GM21737 (cell line): ENCODE results near the gene PPP1R3D.
"Not testable (repeated sequence)": the region's sequence is repeated elsewhere in the genome, so short reads cannot be mapped to it uniquely, and the experiment has no call there.

ENCODE experiments used
- ATAC-seq: cut with Tn5 transposase; IDR thresholded peaks from one replicate; pipeline ENCODE4 v1.9.1; 2021; ENCODE audit warnings: mild to moderate bottlenecking, moderate library complexity; ENCODE audit not compliant: unreplicated experiment

PPP1R3D gene, protein sequence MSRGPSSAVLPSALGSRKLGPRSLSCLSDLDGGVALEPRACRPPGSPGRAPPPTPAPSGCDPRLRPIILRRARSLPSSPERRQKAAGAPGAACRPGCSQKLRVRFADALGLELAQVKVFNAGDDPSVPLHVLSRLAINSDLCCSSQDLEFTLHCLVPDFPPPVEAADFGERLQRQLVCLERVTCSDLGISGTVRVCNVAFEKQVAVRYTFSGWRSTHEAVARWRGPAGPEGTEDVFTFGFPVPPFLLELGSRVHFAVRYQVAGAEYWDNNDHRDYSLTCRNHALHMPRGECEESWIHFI

GRCh38 chr20:59940129-59940955 lies at the start of gene PPP1R3D, which contains the start of gene FAM217B:
Gene PPP1R3D (minus strand): TSS chr20:59940305. CDS start chr20:59939931, 374 bp downstream.
Gene FAM217B (plus strand): TSS chr20:59940389. CDS start chr20:59943944, 3,555 bp downstream.
- ATAC-seq: peak; percentile 95

- ATAC-seq: no peak
Observed at GRCh38 chr20:59988141-59988540, 48.0 kb upstream of the PPP1R3D start.

- ATAC-seq: no peak
Observed at GRCh38 chr20:59987135-59987534, 47.0 kb upstream of the PPP1R3D start.

- no peak for ATAC-seq
Observed at GRCh38 chr20:59985864-59986263, 45.8 kb upstream of the PPP1R3D start.

GRCh38 chr20:59985164-59985563 lies 45.1 kb upstream of the PPP1R3D start:
- ATAC-seq: no peak

- ATAC-seq: no peak
Observed at GRCh38 chr20:59984541-59984940, 44.4 kb upstream of the PPP1R3D start.

DNA sequence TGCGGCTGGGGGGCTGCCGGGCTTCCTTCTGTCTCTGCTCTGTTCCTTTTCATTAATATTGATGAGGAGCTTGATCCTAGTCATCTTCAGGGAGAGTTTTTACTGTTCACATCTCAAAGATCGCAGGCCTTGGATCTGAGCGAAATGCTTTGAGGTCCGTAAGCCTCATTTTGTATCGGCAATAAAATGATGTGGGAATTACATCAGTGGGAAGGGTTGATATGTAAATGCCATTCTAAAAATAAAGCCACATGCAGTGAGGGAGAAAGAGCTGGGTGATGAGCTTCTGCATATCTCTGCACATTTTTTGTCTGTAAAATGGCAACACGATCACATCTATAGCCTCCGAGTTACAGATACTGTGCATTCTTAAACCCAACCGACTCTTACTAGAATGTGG lies 43.0 kb upstream of the PPP1R3D start:
- ATAC-seq: no peak

DNA sequence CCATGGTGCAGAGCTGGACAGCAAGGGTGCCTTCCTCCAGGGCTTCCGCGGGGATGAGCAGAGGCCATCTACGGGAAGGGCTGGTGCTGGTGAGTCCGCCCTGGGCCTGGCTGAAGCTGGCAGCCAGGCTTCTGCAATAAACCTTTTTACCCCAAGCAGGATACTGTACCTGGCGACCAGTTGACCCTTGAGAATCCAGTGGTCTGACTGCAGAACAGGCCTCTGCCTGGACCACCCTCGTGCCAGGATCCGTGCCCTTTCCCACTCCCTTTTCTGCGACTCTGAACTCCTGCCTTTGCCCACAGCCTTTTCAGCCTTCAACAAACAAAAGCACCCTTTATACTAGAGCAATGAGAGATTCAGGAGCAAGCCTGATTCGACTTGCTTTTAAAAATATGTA lies 37.0 kb upstream of the PPP1R3D start:
- no peak for ATAC-seq

- ATAC-seq: no peak
Observed at GRCh38 chr20:59976156-59976782, 36.2 kb upstream of the PPP1R3D start.

- no peak for ATAC-seq
Observed at GRCh38 chr20:59972037-59972801, 32.1 kb upstream of the PPP1R3D start.

DNA sequence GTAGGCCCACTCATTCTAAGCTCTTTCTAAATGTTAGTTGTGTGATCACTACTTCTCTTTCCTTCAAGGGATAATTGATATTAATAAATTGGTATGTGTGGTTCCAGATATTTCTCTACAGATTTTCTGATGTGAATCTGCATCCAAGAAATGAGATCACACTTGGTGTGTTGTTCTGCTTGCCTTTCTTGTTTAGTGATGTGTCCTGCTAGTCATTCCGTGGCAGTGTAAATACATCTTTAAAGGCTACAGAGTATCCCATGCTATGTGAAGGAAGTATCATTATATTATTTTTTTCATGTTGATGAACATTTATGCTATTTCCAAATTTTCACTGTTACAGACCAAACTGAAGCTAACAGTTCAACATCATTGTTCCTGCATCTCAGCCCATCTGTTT lies 31.3 kb upstream of the PPP1R3D start:
- no peak for ATAC-seq

DNA sequence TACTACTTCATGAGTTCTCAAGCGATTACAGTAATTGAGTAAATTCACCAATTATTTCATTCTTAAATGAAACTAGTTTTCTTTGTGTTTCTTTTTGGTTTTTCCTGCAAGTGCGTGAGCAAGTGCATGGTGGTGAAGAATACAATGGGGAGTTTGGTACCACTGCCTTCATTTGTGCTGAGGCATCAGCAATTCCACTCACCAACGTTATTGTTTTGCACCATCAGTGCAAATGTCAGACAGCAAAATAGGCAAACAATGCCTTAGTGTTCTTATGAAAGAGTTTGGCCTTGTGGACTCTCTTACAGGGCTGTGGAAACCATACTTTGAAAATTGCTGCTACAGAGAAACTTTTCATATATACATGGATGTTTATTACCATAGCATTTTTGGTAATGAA lies 26.3 kb upstream of the PPP1R3D start:
- ATAC-seq: no peak

- ATAC-seq: no peak
Observed at GRCh38 chr20:59962155-59962554, 22.1 kb upstream of the PPP1R3D start.

GRCh38 chr20:59961423-59961822 lies 21.3 kb upstream of the PPP1R3D start:
- no peak for ATAC-seq

DNA sequence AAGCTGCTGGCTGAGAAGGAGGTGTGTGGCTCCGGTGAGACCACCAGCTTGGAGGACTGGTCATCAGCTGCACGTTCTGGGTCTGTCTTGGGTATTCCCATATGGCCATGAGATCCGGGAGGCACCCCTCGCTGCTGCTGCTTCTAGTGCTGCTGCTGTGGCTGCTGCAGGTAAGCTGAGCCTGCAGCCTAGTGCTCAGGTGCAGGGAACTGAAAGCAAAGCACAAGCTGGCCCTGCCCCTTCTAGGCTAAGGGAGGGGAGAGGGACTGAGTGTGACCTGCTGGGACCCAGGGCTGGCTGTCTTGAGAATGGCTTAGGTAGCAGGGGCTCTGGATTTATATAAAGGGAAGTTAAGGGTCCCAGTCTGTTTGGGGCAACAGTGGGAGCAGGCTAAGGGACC lies 18.5 kb upstream of the PPP1R3D start:
- ATAC-seq: no peak

DNA sequence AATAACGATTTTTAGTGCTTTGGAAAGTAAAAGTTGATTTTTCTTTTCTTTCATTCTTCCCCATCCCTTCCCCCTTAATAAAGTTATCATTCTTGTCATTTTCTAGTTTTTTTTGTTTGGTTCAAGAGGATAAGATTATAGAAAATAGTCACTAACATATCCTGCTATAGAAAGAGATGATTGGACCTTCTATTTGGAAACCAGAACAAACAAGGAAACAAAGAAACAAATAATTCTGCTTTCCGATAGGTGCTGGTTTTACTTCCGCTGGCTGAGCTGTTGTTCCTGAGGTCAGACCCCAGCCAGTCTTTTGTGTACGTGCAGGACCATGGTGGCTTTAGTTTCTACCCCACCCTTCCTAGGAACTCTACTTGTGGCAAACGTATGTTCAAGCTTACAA lies 18.0 kb upstream of the PPP1R3D start, which contains the start of gene CDH26:
Gene CDH26 (plus strand): TSS at position 301 of the 400 bp plus-strand sequence. CDS start 304 bp downstream, outside the sequence.
- ATAC-seq: no peak

DNA sequence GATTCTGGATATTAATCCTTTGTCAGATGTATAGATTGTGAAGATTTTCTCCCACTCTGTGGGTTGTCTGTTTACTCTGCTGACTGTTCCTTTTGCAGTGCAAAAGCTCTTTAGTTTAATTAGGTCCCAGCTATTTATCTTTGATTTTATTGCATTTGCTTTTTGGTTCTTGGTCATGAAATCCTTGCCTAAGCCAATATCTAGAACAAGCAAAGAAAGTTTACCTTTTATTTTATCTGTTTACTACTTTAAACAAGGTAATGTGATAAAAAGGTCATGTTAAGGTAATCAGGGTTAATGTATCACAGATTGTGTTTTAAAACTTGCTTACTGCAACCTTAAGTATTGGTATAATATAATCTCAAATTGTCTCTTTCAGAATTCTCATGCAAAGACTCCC lies 17.5 kb upstream of the PPP1R3D start:
- ATAC-seq: not testable (repeated sequence)

DNA sequence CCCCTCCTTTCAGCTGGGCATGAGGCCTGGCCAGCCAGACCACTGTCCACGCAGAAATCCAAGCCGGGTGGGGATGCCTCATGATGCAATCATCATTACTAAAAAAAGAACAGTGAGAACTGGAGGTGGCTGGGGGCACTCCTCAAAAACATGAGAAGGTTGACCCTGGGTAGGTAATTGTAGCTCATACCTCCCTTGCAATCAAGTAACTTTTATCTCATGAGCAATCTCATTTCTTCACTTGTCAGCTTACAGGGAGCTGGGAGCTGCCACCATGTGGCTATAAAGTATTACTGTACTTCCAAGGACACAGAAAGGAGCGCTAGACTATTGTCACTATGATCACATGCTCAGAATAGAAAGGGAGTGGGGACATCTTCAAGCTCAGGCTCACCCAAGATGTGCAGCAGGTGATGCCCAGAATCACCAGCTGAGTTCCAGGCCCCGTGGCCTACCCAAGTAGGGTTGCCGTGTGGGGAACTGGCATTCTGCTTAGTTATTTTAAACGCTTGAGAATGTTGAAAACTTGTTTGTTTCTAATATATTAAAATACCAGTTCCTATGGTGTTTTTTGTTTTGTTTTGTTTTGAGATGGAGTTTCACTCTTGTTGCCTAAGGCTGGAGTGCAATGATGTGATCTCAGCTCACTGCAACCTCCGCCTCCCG lies 15.2 kb upstream of the PPP1R3D start:
- ATAC-seq: no peak

DNA sequence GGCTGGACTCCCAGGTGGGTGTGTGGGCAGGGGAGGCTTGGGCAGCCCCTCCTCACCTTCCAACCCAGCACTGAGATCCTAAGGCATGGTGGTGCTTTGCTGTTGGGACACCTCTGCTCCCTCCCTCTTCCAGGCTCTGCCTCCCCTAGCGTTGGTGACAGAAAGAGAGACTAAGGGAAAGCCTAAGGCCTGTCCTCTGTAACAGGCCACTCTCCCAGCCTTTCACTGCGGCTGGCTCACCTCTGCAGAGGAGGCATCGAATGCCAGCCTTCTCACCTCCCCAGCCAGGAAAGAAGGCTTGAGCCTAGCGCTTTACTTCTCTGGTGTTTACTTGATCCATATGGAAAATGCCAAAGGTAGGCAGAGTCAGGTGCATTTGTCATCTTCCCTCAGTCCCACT lies 14.6 kb upstream of the PPP1R3D start:
- ATAC-seq: no peak

- ATAC-seq: no peak
Observed at GRCh38 chr20:59949911-59950310, 9.8 kb upstream of the PPP1R3D start.
